Measurements from ENCODE around the gene C1QTNF5.

Gene C1QTNF5

GRCh38 chr11:119346605-119347004 lies 5.9 kb upstream of the C1QTNF5 start, which contains the start of gene MFRP:
TSS of gene MFRP (minus strand) at chr11:119346705. CDS start at chr11:119346513, 192 bp downstream.
- TF ChIP-seq, protein P1, sequence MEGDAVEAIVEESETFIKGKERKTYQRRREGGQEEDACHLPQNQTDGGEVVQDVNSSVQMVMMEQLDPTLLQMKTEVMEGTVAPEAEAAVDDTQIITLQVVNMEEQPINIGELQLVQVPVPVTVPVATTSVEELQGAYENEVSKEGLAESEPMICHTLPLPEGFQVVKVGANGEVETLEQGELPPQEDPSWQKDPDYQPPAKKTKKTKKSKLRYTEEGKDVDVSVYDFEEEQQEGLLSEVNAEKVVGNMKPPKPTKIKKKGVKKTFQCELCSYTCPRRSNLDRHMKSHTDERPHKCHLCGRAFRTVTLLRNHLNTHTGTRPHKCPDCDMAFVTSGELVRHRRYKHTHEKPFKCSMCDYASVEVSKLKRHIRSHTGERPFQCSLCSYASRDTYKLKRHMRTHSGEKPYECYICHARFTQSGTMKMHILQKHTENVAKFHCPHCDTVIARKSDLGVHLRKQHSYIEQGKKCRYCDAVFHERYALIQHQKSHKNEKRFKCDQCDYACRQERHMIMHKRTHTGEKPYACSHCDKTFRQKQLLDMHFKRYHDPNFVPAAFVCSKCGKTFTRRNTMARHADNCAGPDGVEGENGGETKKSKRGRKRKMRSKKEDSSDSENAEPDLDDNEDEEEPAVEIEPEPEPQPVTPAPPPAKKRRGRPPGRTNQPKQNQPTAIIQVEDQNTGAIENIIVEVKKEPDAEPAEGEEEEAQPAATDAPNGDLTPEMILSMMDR (IDR thresholded peaks at IDR 0.05; ENCODE audit: low read depth, low read length): no peak
- no peak for DNase-seq (ENCODE audit: low read depth in 2 of 2)
- H3K4me3 ChIP-seq (replicated peaks in 1 of 2; ENCODE audit: low read depth in 2 of 2, low read length in 2 of 2): no peak within 1 kb of the TSS

DNA sequence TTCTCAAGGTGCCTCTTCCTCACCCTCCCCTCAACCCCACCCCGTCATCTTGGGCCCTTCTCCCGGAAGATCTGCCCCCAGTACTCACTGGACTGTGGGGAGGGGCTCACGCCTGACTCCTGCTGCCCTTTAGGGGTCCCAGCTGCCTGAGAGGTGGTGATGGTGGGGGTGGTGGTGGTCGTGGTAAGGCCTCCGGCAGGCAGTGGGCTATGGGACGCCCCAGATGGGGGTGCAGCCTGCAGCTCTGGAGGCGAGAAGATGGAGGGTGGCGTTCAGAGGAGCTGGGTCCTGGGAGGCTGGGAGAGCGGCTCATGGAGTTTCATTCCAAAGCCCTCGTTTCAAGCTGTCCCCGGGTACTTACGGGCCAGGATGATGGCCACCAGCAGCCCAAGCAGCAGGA lies 5.0 kb upstream of the C1QTNF5 start:
- H3K4me3 ChIP-seq (replicated peaks in 1 of 2; ENCODE audit: low read depth in 2 of 2, low read length in 2 of 2): no peak overlapping the region
- TF ChIP-seq, protein P1 (IDR thresholded peaks at IDR 0.05; ENCODE audit: low read depth, low read length): no peak
- no peak for DNase-seq (ENCODE audit: low read depth in 2 of 2)

DNA sequence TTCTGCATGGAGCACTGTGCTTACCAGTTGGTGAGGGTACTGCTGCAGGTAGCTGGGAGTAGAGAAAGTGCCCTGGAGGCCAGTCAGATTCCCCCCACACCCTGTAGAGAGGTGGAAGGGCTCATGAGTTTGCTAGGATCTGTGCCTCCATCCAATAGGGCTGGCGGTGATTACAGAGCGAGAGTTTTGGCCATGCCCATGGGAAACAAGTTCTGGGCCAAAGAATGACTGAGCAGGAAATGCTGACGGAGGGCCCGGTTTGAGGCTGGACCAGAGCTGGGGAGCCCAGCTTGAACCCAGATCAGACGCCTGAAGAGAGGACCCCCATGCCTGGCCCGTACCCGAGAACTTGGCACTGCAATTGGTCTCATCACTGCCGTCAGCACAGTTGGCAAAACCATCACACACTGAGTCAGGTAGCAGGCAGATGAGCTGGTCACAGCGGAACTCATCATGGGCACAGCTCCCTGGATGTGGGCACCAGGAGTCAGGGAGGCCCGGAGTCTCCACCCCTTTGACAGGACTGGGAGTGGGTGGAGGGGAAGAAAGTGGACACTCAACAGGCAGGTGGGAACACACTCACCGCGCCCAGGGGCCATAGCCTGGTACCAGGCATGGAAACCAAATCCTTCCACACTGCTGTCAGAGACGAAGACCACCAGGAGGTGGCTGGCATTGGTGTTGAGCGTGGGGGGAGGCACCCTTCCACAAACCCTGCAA lies 3.8 kb upstream of the C1QTNF5 start:
- TF ChIP-seq, protein P1 (IDR thresholded peaks at IDR 0.05; ENCODE audit: low read depth, low read length): no peak

GRCh38 chr11:119343726-119344125 lies 3.0 kb upstream of the C1QTNF5 start:
- TF ChIP-seq, protein P1 (IDR thresholded peaks at IDR 0.05; ENCODE audit: low read depth, low read length): no peak
- no peak for DNase-seq (ENCODE audit: low read depth in 2 of 2)
- no peak overlapping the region for H3K4me3 ChIP-seq (replicated peaks in 1 of 2; ENCODE audit: low read depth in 2 of 2, low read length in 2 of 2)

More for the DNA sequence above, 3.8 kb upstream of the C1QTNF5 start:
- no peak overlapping the region for H3K4me3 ChIP-seq (replicated peaks in 1 of 2; ENCODE audit: low read depth in 2 of 2, low read length in 2 of 2)
- no peak for DNase-seq (ENCODE audit: low read depth in 2 of 2)

GRCh38 chr11:119342362-119343130 lies 1.9 kb upstream of the C1QTNF5 start:
- DNase-seq (ENCODE audit: low read depth in 2 of 2): no peak
- H3K4me3 ChIP-seq (replicated peaks in 1 of 2; ENCODE audit: low read depth in 2 of 2, low read length in 2 of 2): no peak overlapping the region
- TF ChIP-seq, protein P1 (IDR thresholded peaks at IDR 0.05; ENCODE audit: low read depth, low read length): no peak

DNA sequence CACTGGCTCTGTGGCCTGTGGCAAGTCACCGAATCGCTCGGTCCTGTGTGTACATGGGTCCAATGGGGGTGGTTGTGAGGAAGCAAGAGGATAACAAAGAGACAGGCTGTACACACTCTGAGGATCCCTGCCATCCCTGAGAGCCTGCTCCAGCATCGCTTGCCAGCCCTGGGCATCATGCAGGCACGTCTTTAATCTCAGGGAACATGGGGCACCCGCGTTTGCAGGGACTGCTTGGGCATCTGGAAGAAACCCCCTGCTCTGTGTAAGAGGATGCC lies 1.3 kb upstream of the C1QTNF5 start:
- no peak for DNase-seq (ENCODE audit: low read depth in 2 of 2)
- TF ChIP-seq, protein P1 (IDR thresholded peaks at IDR 0.05; ENCODE audit: low read depth, low read length): no peak
- H3K4me3 ChIP-seq (replicated peaks in 1 of 2; ENCODE audit: low read depth in 2 of 2, low read length in 2 of 2): no peak overlapping the region

Data from cardiac fibroblast (primary cell).